Lower leg skin (tissue), 3 donors: ENCODE results near the gene CYTH3.

Experiments used
- CTCF ChIP-seq, 3 donors: fragments of 450-650 bp; IDR thresholded peaks; one replicate each; pipeline ENCODE4 v1.5.1; 2016; ENCODE audit warnings: antibody characterized with exemption in 3 of 3, mild to moderate bottlenecking in 3 of 3, moderate library complexity in 2 of 3
- POLR2A ChIP-seq, 2 donors: fragments of 450-650 bp; IDR thresholded peaks; one replicate each; pipeline ENCODE4 v1.6.1; 2016 to 2017; ENCODE audit warnings: antibody characterized with exemption in 2 of 2, mild to moderate bottlenecking in 1 of 2, moderate library complexity in 1 of 2

- TF ChIP-seq CTCF (IDR thresholded peaks at IDR 0.05) (no peak), POLR2A (IDR thresholded peaks at IDR 0.05) (no peak)
These were observed 109.0 kb downstream of the CYTH3 start for GRCh38 chr7:6163402-6163801.
